Stimulated activated CD8-positive, alpha-beta memory T cell treated with anti-CD3 and anti-CD28 coated beads, Interleukin-12 subunit alpha, Interleukin-12 subunit beta, amount 100 ng/mL, for 1 hour (primary cell): ENCODE data around the gene BIRC6.
"Not testable (repeated sequence)": the region's sequence is repeated elsewhere in the genome, so short reads cannot be mapped to it uniquely, and the experiment has no call there.

Experiments
- DNase-seq: peaks from one replicate; pipeline ENCODE4 v3.0.0-alpha.2; 2020; ENCODE audit warnings: low read depth

Gene BIRC6

GRCh38 chr2:32356681-32357317, at the start of gene BIRC6:
Gene BIRC6, plus strand, starts transcription at chr2:32357023. Its CDS starts 139 bp downstream, at chr2:32357162.
- peak; percentile 85 for DNase-seq

GRCh38 chr2:32310577-32310976, 46.2 kb upstream of the BIRC6 start:
- no peak for DNase-seq

- DNase-seq: no peak
These were observed 41.9 kb upstream of the BIRC6 start for GRCh38 chr2:32314886-32315285.

GRCh38 chr2:32328679-32329078, 28.1 kb upstream of the BIRC6 start:
- DNase-seq: not testable (repeated sequence)

GRCh38 chr2:32329180-32329980, 27.4 kb upstream of the BIRC6 start:
- DNase-seq: not testable (repeated sequence)

- DNase-seq: no peak
These were observed 26.7 kb upstream of the BIRC6 start for GRCh38 chr2:32330136-32330535.

GRCh38 chr2:32342801-32343200, 14.0 kb upstream of the BIRC6 start:
- DNase-seq: no peak

- not testable (repeated sequence) for DNase-seq
These were observed 6.0 kb upstream of the BIRC6 start for GRCh38 chr2:32350797-32351196.

- DNase-seq: no peak
These were observed 695 bp upstream of the BIRC6 start for GRCh38 chr2:32355976-32356680.

GRCh38 chr2:32357318-32358110, 691 bp downstream of the BIRC6 start:
- peak; percentile 9 for DNase-seq

- DNase-seq: no peak
These were observed 1.3 kb downstream of the BIRC6 start for GRCh38 chr2:32358111-32358482.

GRCh38 chr2:32360416-32360815, 3.6 kb downstream of the BIRC6 start:
- no peak for DNase-seq

- not testable (repeated sequence) for DNase-seq
These were observed 6.2 kb downstream of the BIRC6 start for GRCh38 chr2:32362997-32363396.

GRCh38 chr2:32363597-32363996, 6.8 kb downstream of the BIRC6 start:
- no peak for DNase-seq

- DNase-seq: not testable (repeated sequence)
These were observed 7.5 kb downstream of the BIRC6 start for GRCh38 chr2:32364290-32364689.

GRCh38 chr2:32365679-32366078, 8.9 kb downstream of the BIRC6 start:
- not testable (repeated sequence) for DNase-seq

- no peak for DNase-seq
These were observed 9.8 kb downstream of the BIRC6 start for GRCh38 chr2:32366595-32366994.

GRCh38 chr2:32369222-32369621, 12.4 kb downstream of the BIRC6 start:
- no peak for DNase-seq

GRCh38 chr2:32370942-32371341, 14.1 kb downstream of the BIRC6 start:
- DNase-seq: not testable (repeated sequence)

GRCh38 chr2:32372519-32373182, 15.8 kb downstream of the BIRC6 start:
- no peak for DNase-seq

GRCh38 chr2:32375228-32375892, 18.5 kb downstream of the BIRC6 start:
- DNase-seq: no peak
